ENCODE data around the gene BANF2. TPM values are rescaled to one million over a fixed set of nuclear protein-coding genes. Genes with fewer than 3 reads are reported as not detected.

Gene BANF2
- total and polyA plus RNA-seq, 2 of the 4 experiments (the other 2 are of a cell fraction) = not detected

DNA sequence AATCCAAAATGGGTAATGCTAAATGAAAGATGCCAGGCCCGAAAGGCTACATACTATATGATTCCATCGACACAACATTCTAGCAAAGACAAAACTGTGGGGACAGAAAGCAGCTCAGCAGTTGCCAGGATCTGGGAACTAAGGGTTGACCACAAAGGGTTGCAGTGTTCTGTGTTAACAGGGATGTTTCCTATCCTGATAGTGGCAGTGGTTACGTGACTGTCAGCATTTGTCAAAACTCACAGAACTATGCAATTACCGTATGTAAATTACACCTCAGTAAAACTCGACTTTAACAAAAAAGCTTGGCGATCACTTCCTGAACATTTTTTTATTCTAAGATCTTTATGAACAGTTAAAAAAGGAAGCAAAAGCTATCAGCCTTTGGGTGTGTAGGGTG is 83.9 kb downstream of the BANF2 start:
- Histone ChIP-seq H3K9me1 (ENCODE audit: insufficient read depth, low read length) (no peaks in the 10 kb centered on the region), H3K4me1 (ENCODE audit: control insufficient read depth, insufficient read depth, low read length) (peaks cover 7% of the 10 kb centered on the region; the same call in 1 of the 2 replicates), H3K4me2 (ENCODE audit: low read depth, low read length) (no peak overlapping the region), H3K36me3 (ENCODE audit: control insufficient read depth, insufficient read depth, low read length) (no peaks in the 10 kb centered on the region), H2BK5ac (ENCODE audit: low read depth, low read length, poor library complexity, severe bottlenecking) (no peak overlapping the region), H4K91ac (ENCODE audit: insufficient read depth, low read depth, low read length) (no peak overlapping the region), H4K20me1 (ENCODE audit: insufficient read depth, low read length) (no peaks in the 10 kb centered on the region), H3K27ac (ENCODE audit: insufficient read depth, low read length) (no peak overlapping the region), H3K9ac (ENCODE audit: low read depth, low read length) (no peak overlapping the region), H4K5ac (ENCODE audit: low read depth, low read length) (no peak overlapping the region), H3K9me3 (ENCODE audit: control insufficient read depth, insufficient read depth, low read length) (no peaks in the 10 kb centered on the region), H2AFZ (replicated peaks; ENCODE audit: low read length, poor library complexity) (no peak overlapping the region), H3K56ac (ENCODE audit: extremely low read depth, insufficient read depth, low read length) (no peak overlapping the region), H3K18ac (ENCODE audit: low read depth, low read length) (no peak overlapping the region), H2AK9ac (replicated peaks; ENCODE audit: low read depth, low read length, poor library complexity) (no peak overlapping the region), H3K4ac (ENCODE audit: low read depth, low read length) (no peak overlapping the region), H3K4me3 (ENCODE audit: insufficient read depth, low read depth, low read length) (no peak overlapping the region), H2AK5ac (ENCODE audit: low read depth, low read length) (no peak overlapping the region), H3K79me1 (ENCODE audit: low read depth in 1 of 2, low read length in 2 of 2) (no peaks in the 10 kb centered on the region), H3K27me3 (ENCODE audit: control insufficient read depth, insufficient read depth, low read length) (no peaks in the 10 kb centered on the region), H3K23ac (ENCODE audit: low read depth, low read length) (no peak overlapping the region), H2BK120ac (ENCODE audit: low read depth, low read length) (no peak overlapping the region), H2BK15ac (ENCODE audit: low read depth, low read length) (no peak overlapping the region), H2BK20ac (ENCODE audit: low read depth, low read length) (no peak overlapping the region), H3K14ac (replicated peaks; ENCODE audit: low read depth, low read length) (no peak overlapping the region), H4K8ac (ENCODE audit: low read depth in 2 of 2, low read length in 2 of 2) (no peak overlapping the region)
- ChIA-PET CTCF (interaction anchor here (0.6 kb wide), 1 partner anchor 25 kb away, joined by 3 read pairs; no protein-coding TSS in a partner anchor), POLR2A (ENCODE audit: unreplicated experiment) (no interaction called here)
- intact Hi-C loops (cut with micrococcal nuclease) (no loop called here), dilution Hi-C loops (cut with HindIII; ENCODE audit: low sequenced_read_pairs, unreplicated experiment) (no loop called here), in situ Hi-C loops (cut with MboI; ENCODE audit: low sequenced_read_pairs) (no loop called here)
- no CpG with 5 or more reads among the region's 6 CpGs for WGBS, 2 experiments (ENCODE audit: extremely low coverage in 2 of 2, insufficient read length in 1 of 2)
- no TSS peak for BruUV-seq (replicated peaks)
- no peak for ATAC-seq (ENCODE audit: low read depth)
- no peak for DNase-seq
- TF ChIP-seq CHD1 (IDR thresholded peaks at IDR 0.05; ENCODE audit: low read depth, low read length) = no peak
- no peak for TF ChIP-seq CEBPB (IDR thresholded peaks at IDR 0.05; ENCODE audit: low read depth, low read length)
- TF ChIP-seq MAFK (IDR thresholded peaks at IDR 0.05; ENCODE audit: low read depth, low read length) = no peak
- TF ChIP-seq FOS (IDR thresholded peaks at IDR 0.05; ENCODE audit: low read depth, low read length) = no peak
- TF ChIP-seq, protein P1, sequence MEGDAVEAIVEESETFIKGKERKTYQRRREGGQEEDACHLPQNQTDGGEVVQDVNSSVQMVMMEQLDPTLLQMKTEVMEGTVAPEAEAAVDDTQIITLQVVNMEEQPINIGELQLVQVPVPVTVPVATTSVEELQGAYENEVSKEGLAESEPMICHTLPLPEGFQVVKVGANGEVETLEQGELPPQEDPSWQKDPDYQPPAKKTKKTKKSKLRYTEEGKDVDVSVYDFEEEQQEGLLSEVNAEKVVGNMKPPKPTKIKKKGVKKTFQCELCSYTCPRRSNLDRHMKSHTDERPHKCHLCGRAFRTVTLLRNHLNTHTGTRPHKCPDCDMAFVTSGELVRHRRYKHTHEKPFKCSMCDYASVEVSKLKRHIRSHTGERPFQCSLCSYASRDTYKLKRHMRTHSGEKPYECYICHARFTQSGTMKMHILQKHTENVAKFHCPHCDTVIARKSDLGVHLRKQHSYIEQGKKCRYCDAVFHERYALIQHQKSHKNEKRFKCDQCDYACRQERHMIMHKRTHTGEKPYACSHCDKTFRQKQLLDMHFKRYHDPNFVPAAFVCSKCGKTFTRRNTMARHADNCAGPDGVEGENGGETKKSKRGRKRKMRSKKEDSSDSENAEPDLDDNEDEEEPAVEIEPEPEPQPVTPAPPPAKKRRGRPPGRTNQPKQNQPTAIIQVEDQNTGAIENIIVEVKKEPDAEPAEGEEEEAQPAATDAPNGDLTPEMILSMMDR (conservative IDR thresholded peaks at IDR 0.05; ENCODE audit: low read depth, low read length) = no peak
- TF ChIP-seq RCOR1 (IDR thresholded peaks at IDR 0.05; ENCODE audit: insufficient replicate concordance, low read length) = no peak
- TF ChIP-seq, protein P2, sequence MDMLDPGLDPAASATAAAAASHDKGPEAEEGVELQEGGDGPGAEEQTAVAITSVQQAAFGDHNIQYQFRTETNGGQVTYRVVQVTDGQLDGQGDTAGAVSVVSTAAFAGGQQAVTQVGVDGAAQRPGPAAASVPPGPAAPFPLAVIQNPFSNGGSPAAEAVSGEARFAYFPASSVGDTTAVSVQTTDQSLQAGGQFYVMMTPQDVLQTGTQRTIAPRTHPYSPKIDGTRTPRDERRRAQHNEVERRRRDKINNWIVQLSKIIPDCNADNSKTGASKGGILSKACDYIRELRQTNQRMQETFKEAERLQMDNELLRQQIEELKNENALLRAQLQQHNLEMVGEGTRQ (IDR thresholded peaks at IDR 0.05; ENCODE audit: low read depth, low read length) = no peak
- no peak for TF ChIP-seq SMC3 (IDR thresholded peaks at IDR 0.05; ENCODE audit: low read depth, low read length)
- no peak for TF ChIP-seq RFX5 (IDR thresholded peaks at IDR 0.05; ENCODE audit: low read depth, low read length)
- TF ChIP-seq BHLHE40 (IDR thresholded peaks at IDR 0.05; ENCODE audit: low read depth, low read length) = no peak
- TF ChIP-seq POLR2A (IDR thresholded peaks at IDR 0.05; ENCODE audit: low read depth, low read length) = no peak

Data from IMR-90 (cell line).